ENCODE measurements around the gene FFAR4. TPM values are rescaled to one million over a fixed set of nuclear protein-coding genes. Genes with fewer than 3 reads are reported as not detected.

FFAR4 gene
- polyA plus RNA-seq, 3 donors: 0.97 to 1.2 (median 1.1) TPM

GRCh38 chr10:93576888-93577287 is 10.4 kb downstream of the FFAR4 start:
- Mint-ChIP-seq H3K27me3 (ENCODE audit: low read depth in 3 of 3) (peaks cover 0 to 8% (median 5%) of the 10 kb centered on the region in 3 donors), H3K4me1 (peaks cover 22% of the 10 kb centered on the region), H3K9me3 (peaks cover 2 to 12% (median 5%) of the 10 kb centered on the region in 7 donors), H3K27ac (no peak overlapping the region), H3K4me3 (no peak overlapping the region), H3K36me3 (peaks cover 10 to 26% of the 10 kb centered on the region in 2 donors)
- intact Hi-C loops (cut with micrococcal nuclease): no loop called here
- H3K79me2 ChIP-seq (ENCODE audit: insufficient read depth, low read length): no peaks in the 10 kb centered on the region
- peaks cover 22 to 28% of the 10 kb centered on the region in 2 donors for H3K4me1 ChIP-seq (ENCODE audit: control insufficient read depth in 1 of 2, insufficient read depth in 2 of 2, low read length in 2 of 2)
- H3K4me2 ChIP-seq (replicated peaks; ENCODE audit: extremely low read depth, low read length, poor library complexity, severe bottlenecking): no peak overlapping the region
- H3K36me3 ChIP-seq (replicated peaks in 1 of 2; ENCODE audit: control insufficient read depth in 1 of 2, insufficient read depth in 2 of 2, low read length in 2 of 2): no peaks in the 10 kb centered on the region
- no peak overlapping the region for H3K27ac ChIP-seq (ENCODE audit: low read depth in 1 of 2, low read length in 2 of 2)
- H4K20me1 ChIP-seq (ENCODE audit: insufficient read depth, low read length): no peaks in the 10 kb centered on the region
- H2AFZ ChIP-seq (ENCODE audit: insufficient read depth, low read depth, low read length, poor library complexity, severe bottlenecking): no peak overlapping the region
- no peak for TF ChIP-seq CTCF (IDR thresholded peaks at IDR 0.05)
- no peak for DNase-seq
- H3K27me3 ChIP-seq (ENCODE audit: control insufficient read depth in 2 of 2, insufficient read depth in 2 of 2, low read length in 2 of 2): no peaks in the 10 kb centered on the region
- H3K4me3 ChIP-seq (replicated peaks in 1 of 3; ENCODE audit: low read depth in 2 of 3, low read length in 3 of 3): no peak overlapping the region
- WGBS (ENCODE audit: insufficient coverage): 80% methylated on average over 1 of the region's 3 CpGs
- no peak overlapping the region for H3K9ac ChIP-seq (ENCODE audit: insufficient read depth, low read length, poor library complexity, severe bottlenecking)
- H3K9me3 ChIP-seq (replicated peaks in 1 of 2; ENCODE audit: control insufficient read depth in 1 of 2, insufficient read depth in 1 of 2, low read length in 2 of 2): peaks cover 0 to 4% of the 10 kb centered on the region in 2 donors

GRCh38 chr10:93577565-93577964 is 11.1 kb downstream of the FFAR4 start:
- peaks cover 2 to 12% (median 5%) of the 10 kb centered on the region in 7 donors for H3K9me3 Mint-ChIP-seq
- intact Hi-C loops (cut with micrococcal nuclease): no loop called here
- no peak overlapping the region for H3K4me3 Mint-ChIP-seq
- Histone ChIP-seq H3K4me2 (replicated peaks; ENCODE audit: extremely low read depth, low read length, poor library complexity, severe bottlenecking) (no peak overlapping the region), H3K4me3 (replicated peaks in 1 of 3; ENCODE audit: low read depth in 2 of 3, low read length in 3 of 3) (no peak overlapping the region), H2AFZ (ENCODE audit: insufficient read depth, low read depth, low read length, poor library complexity, severe bottlenecking) (no peak overlapping the region), H3K27ac (ENCODE audit: low read depth in 1 of 2, low read length in 2 of 2) (no peak overlapping the region), H3K9me3 (replicated peaks in 1 of 2; ENCODE audit: control insufficient read depth in 1 of 2, insufficient read depth in 1 of 2, low read length in 2 of 2) (peaks cover 0 to 4% of the 10 kb centered on the region in 2 donors), H4K20me1 (ENCODE audit: insufficient read depth, low read length) (no peaks in the 10 kb centered on the region), H3K79me2 (ENCODE audit: insufficient read depth, low read length) (no peaks in the 10 kb centered on the region), H3K4me1 (ENCODE audit: control insufficient read depth in 1 of 2, insufficient read depth in 2 of 2, low read length in 2 of 2) (peaks cover 15 to 21% of the 10 kb centered on the region in 2 donors), H3K27me3 (ENCODE audit: control insufficient read depth in 2 of 2, insufficient read depth in 2 of 2, low read length in 2 of 2) (no peaks in the 10 kb centered on the region), H3K9ac (ENCODE audit: insufficient read depth, low read length, poor library complexity, severe bottlenecking) (no peak overlapping the region), H3K36me3 (replicated peaks in 1 of 2; ENCODE audit: control insufficient read depth in 1 of 2, insufficient read depth in 2 of 2, low read length in 2 of 2) (no peaks in the 10 kb centered on the region)
- H3K27me3 Mint-ChIP-seq (ENCODE audit: low read depth in 3 of 3): peaks cover 0 to 7% (median 5%) of the 10 kb centered on the region in 3 donors
- H3K27ac Mint-ChIP-seq: no peak overlapping the region
- 100% methylated on average over 3 of the region's 3 CpGs for WGBS (ENCODE audit: insufficient coverage)
- peaks cover 10 to 27% of the 10 kb centered on the region in 2 donors for H3K36me3 Mint-ChIP-seq
- H3K4me1 Mint-ChIP-seq: peaks cover 15% of the 10 kb centered on the region
- no peak for DNase-seq
- no peak for TF ChIP-seq CTCF (IDR thresholded peaks at IDR 0.05)

All from CD14-positive monocyte (primary cell).